Activated CD4-positive, CD25-positive, alpha-beta regulatory T cell treated with anti-CD3 and anti-CD28 coated beads, Interleukin-2, amount 50 U/mL, for 72 hours (primary cell): ENCODE data around the gene NFE2L3.
"Not testable (repeated sequence)": the region's sequence is repeated elsewhere in the genome, so short reads cannot be mapped to it uniquely, and the experiment has no call there.

Experiments
- DNase-seq: peaks from one replicate; pipeline ENCODE4 v3.0.0; 2021

The NFE2L3 gene

DNA sequence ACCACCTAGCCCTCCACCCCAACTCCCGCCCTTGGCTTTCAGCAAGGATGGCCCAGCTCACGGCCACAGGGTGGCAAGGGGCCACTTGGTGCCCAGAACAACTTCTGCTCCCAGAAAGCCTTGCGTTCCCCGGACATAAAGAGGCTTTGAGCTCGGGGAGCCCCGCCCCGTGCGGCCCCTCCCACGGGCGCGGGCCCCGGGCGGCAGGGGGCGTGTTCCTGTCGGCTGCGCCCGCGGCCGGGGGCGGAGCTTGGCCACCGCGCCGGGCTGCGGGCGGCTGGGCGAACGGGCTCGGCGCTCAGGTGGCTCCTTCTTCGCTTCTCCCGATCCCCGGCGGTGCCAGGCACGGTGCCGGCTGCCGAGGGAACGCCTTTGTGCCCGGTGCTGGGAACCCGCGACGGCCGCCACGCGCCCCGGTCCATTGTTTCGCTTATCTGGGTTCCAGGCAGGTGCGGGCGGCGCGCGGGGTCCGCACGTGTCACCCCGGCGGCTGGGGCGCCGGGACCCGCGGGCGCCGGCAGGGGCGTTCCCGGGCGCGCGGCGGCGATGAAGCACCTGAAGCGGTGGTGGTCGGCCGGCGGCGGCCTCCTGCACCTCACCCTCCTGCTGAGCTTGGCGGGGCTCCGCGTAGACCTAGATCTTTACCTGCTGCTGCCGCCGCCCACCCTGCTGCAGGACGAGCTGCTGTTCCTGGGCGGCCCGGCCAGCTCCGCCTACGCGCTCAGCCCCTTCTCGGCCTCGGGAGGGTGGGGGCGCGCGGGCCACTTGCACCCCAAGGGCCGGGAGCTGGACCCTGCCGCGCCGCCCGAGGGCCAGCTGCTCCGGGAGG, at the start of gene NFE2L3:
NFE2L3 (plus strand) TSS at position 246 of the 829 bp plus-strand sequence; CDS start at position 547, 301 bp downstream.
- DNase-seq, result peak; percentile 88

GRCh38 chr7:26103596-26103995, 48.4 kb upstream of the NFE2L3 start:
- DNase-seq, result no peak

DNA sequence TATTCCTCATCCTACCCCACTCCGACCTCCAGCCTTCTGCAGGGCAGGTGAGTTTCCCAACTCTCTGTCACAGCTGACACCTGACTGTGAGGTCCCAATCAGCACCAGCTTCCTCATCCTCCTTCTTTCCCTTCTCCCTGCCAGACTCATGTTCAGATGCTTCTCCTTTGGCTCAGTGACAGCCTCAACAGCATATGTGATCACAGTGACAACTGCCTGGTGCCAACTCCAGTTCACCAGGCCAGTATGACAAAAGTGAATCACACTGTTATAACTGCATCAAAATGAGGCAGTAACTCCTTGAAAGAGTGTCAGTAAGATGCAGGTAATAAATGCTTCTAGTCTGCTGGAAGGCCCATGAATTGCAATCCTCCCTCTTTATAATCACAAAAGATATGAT, 46.8 kb upstream of the NFE2L3 start:
- DNase-seq, result no peak

GRCh38 chr7:26105931-26106330, 46.1 kb upstream of the NFE2L3 start:
- DNase-seq, result no peak

- no peak for DNase-seq
Observed at GRCh38 chr7:26112203-26112740, 39.7 kb upstream of the NFE2L3 start.

DNA sequence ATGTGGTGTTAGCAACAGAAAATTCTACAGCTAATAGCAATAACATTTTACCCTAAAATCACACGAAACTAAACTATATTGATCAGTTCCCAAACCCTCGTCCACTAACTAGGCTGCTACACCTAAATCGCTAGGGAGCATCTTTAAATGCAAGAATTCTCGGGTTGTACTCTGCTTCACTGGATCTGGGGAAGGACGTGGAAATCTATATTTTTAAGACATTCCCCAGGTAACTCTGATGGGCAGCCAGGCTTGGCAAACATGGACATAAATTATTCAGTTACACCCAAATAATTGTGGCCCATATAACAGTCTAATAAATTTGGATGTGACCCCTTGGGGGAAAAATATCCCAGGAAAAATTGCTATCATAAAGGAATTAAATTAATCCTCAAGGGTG, 36.3 kb upstream of the NFE2L3 start:
- no peak for DNase-seq

- no peak for DNase-seq
Observed at GRCh38 chr7:26117142-26117807, 34.7 kb upstream of the NFE2L3 start.

DNA sequence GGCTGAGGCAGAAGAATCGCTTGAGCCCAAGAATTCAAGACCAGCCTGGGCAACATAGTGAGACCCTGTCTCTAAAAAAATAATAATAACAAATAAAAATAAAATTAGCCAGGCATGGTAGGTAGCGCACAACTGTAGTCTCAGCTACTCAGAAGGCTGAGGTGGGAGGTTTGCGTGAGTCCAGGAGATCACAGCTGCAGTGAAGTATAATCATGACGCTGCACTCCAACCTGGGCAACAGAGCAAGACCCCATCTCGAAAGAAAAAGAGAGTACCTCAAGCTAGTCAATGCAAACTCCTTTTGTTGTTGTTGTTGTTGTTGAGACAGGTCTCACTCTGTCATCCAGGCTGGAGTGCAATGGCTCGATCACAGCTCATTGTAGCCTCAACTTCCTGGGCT, 34.0 kb upstream of the NFE2L3 start:
- no peak for DNase-seq

DNA sequence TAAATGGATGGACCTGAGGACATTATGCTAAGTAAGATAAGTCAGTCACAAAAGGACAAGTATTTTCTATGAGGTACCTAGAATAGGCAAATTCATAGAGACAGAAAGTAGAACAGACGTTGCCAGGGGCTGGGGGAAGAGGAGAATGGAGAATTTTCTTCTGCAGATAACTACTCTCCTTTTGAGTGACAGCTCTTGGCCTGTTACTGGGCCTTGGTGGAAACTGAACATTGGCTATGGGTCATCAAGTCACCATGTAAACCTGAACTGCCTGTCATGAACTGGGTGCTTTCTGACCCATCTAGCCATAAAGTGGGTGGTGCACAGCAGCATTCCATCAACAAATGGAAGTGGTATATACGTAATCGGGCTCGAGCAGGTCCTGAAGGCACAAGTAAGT, 29.3 kb upstream of the NFE2L3 start:
- no peak for DNase-seq

DNA sequence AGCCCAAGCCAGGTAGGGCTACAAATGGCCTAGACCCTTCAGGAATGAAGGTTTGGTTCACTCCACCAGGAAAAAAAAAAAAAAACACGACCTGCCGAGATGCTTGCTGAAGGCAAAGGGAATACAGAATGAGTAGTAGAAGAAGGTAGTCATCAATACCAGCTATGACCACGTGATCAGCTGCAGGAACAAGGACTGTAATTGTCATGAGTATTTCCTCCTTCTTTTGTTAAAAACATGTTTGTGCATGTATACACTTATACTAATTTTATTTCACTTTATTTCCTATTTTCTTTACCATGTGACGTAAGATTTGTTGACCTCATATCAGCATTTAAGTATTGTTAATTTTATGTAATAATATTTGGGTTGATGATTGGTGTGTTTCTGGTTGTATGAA, 27.2 kb upstream of the NFE2L3 start:
- DNase-seq, result not testable (repeated sequence)

DNA sequence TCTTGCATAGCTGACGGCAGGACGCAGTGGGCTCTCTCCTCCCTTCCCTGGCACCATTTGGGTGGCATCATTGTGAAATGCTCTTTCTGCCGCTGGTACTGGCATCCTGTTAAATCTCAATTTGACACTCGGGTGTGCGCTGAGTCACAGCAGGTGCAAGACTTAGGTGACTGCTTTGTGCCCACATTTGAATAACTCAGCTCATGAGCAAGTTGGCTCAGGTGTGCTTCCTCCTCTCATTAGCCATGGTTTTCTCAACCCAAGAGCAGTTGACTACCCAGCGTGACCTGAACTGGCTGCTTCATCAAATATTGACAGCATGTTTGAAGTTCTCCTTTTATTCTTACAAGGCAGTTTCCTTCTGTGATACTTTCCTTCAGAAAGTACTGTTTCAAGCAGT, 24.6 kb upstream of the NFE2L3 start:
- DNase-seq, result no peak

GRCh38 chr7:26131056-26131589, 20.9 kb upstream of the NFE2L3 start:
- DNase-seq, result no peak

- no peak for DNase-seq
Observed at GRCh38 chr7:26135076-26135475, 16.9 kb upstream of the NFE2L3 start.

DNA sequence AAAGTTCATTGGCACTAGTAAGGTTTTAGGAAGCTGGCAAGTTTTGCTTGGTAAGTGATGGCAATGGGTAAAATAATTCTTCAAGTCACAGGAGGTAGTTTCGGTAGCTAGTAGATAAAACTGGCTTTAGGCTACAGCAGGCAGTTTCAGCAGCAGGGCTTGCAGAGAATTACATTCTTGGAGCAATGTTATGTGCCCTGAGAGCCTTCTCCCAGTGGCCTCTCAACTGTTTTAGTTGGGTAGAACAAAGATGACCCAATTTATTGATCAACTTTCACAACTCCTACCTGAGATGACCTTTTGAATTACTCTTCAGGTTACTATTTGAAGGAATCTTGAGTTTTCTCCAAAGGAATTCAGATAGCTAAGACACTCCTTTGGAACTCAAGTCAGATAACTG, 16.4 kb upstream of the NFE2L3 start:
- no peak for DNase-seq

- no peak for DNase-seq
Observed at GRCh38 chr7:26136831-26137230, 15.2 kb upstream of the NFE2L3 start.

DNA sequence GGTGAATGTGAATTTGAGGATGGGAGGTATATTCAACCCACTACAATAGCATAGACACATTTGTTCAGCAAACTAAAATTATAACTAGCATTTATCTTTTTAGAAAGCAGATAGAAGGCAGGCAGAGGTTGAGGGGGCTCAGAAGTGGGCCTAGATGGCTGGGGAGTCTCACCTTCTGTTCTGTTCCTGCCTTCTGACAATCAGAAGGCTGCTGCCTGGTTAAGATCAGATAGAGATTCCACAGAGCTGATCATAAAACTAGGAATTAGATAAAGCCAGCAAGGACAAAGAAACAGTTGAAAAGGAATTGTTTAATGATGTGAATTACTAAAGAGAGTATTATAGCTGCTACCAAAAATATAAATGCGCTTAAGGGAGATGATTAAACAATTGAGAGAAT, 11.6 kb upstream of the NFE2L3 start:
- no peak for DNase-seq

- no peak for DNase-seq
Observed at GRCh38 chr7:26141077-26141476, 10.9 kb upstream of the NFE2L3 start.

- DNase-seq, result no peak
Observed at GRCh38 chr7:26143298-26144048, 8.5 kb upstream of the NFE2L3 start.

GRCh38 chr7:26144184-26145080, 7.6 kb upstream of the NFE2L3 start:
- DNase-seq, result no peak

DNA sequence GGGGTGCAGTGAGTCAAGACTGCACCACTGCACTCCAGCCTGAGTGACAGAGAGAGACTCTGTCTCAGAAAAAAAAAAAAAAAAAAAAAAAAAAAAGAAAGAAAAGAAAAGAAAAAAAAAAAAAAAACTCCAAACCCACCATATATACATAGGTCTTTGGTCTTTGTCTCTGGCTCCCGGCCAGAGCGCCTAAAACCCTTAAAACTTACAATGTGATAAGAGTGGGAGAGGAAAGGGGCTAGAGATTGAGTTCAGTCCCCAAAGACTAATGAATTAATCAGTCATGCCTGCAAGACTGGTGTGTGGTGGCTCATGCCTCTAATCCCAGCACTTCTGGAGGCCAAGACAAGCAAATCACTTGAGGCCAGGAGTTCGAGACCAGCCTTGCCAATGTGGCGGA, 6.8 kb upstream of the NFE2L3 start:
- DNase-seq, result no peak

DNA sequence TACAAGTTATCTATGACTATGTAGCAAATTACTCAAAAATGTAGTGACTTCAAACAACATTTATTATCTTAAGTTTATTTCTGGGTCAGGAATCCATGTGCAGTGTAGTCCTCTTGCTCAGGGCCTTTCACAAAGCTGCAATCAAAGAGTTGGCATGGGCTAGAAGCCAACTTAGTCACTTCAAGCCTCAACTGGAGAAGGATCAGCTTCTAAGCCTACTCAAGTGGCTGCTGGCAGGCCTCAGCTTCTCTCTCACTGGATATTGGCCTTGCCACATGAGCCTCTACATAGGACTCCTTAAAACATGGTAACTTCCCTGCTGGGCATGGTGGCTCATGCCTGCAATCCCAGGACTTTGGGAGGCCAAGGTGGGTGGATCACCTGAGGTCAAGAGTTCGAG, 5.0 kb upstream of the NFE2L3 start:
- DNase-seq, result no peak
